ENCODE results near the gene SPCS1. TPM values are rescaled to one million over a fixed set of nuclear protein-coding genes. Genes with fewer than 3 reads are reported as not detected.

The SPCS1 gene
- polyA plus RNA-seq, 1 of the 3 experiments (the other 2 are of a cell fraction) = 191 TPM

- peaks cover 0 to 28% of the 10 kb centered on the region in 2 experiments for H3K36me3 ChIP-seq (replicated peaks in 1 of 2; ENCODE audit: control insufficient read depth in 1 of 2, insufficient read depth in 2 of 2, low read length in 1 of 2)
- H3K4me1 ChIP-seq (ENCODE audit: control insufficient read depth in 1 of 2, insufficient read depth in 2 of 2, low read depth in 1 of 2, low read length in 1 of 2) = no peaks in the 10 kb centered on the region
- no peaks in the 10 kb centered on the region for H3K27me3 ChIP-seq (ENCODE audit: insufficient read depth)
- H3K9me2 ChIP-seq = no peaks in the 10 kb centered on the region
- H3K9ac ChIP-seq = no peak overlapping the region
- H3K4me2 ChIP-seq = no peak overlapping the region
- H4K20me1 ChIP-seq (ENCODE audit: insufficient read depth) = no peaks in the 10 kb centered on the region
- ChIA-PET CTCF (interaction anchor here (0.6 kb wide), 1 partner anchor 787 kb away, joined by 3 read pairs; no protein-coding TSS in a partner anchor), POLR2A (no interaction called here)
- DNase-seq = no peak
- H3K79me2 ChIP-seq (ENCODE audit: insufficient read depth) = no peaks in the 10 kb centered on the region
- 91% methylated on average over 6 of the region's 6 CpGs for WGBS (ENCODE audit: low lambda C conversion rate)
- no peaks in the 10 kb centered on the region for H3F3A ChIP-seq (replicated peaks; ENCODE audit: insufficient read depth)
- no peak overlapping the region for H2AFZ ChIP-seq (ENCODE audit: low read depth)
- H3K27ac ChIP-seq (ENCODE audit: low read depth in 2 of 2, low read length in 1 of 2) = no peak overlapping the region
- peaks cover 4% of the 10 kb centered on the region; the same call in 1 of the 2 replicates for H3K9me3 ChIP-seq
- H3K4me3 ChIP-seq (ENCODE audit: low read depth in 2 of 2, low read length in 1 of 2) = no peak overlapping the region
- TF ChIP-seq NRF1 (IDR thresholded peaks at IDR 0.05; ENCODE audit: low read depth, low read length) (no peak), RAD21 (IDR thresholded peaks at IDR 0.05; ENCODE audit: low read length) (no peak), TEAD4 (IDR thresholded peaks at IDR 0.05; ENCODE audit: borderline replicate concordance, insufficient read depth) (no peak)
- TF ChIP-seq, protein P1, sequence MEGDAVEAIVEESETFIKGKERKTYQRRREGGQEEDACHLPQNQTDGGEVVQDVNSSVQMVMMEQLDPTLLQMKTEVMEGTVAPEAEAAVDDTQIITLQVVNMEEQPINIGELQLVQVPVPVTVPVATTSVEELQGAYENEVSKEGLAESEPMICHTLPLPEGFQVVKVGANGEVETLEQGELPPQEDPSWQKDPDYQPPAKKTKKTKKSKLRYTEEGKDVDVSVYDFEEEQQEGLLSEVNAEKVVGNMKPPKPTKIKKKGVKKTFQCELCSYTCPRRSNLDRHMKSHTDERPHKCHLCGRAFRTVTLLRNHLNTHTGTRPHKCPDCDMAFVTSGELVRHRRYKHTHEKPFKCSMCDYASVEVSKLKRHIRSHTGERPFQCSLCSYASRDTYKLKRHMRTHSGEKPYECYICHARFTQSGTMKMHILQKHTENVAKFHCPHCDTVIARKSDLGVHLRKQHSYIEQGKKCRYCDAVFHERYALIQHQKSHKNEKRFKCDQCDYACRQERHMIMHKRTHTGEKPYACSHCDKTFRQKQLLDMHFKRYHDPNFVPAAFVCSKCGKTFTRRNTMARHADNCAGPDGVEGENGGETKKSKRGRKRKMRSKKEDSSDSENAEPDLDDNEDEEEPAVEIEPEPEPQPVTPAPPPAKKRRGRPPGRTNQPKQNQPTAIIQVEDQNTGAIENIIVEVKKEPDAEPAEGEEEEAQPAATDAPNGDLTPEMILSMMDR (IDR thresholded peaks at IDR 0.05) = no peak
Observed at GRCh38 chr3:52721002-52721729, 15.3 kb downstream of the SPCS1 start.

- H3K4me1 ChIP-seq (ENCODE audit: control insufficient read depth in 1 of 2, insufficient read depth in 2 of 2, low read depth in 1 of 2, low read length in 1 of 2) = no peaks in the 10 kb centered on the region
- no peaks in the 10 kb centered on the region for H3F3A ChIP-seq (replicated peaks; ENCODE audit: insufficient read depth)
- H3K9me2 ChIP-seq = no peaks in the 10 kb centered on the region
- no peak for DNase-seq
- no peaks in the 10 kb centered on the region for H3K27me3 ChIP-seq (ENCODE audit: insufficient read depth)
- H3K9me3 ChIP-seq = peaks cover 4% of the 10 kb centered on the region; the same call in 1 of the 2 replicates
- POLR2A ChIA-PET = no interaction called here
- H3K27ac ChIP-seq (ENCODE audit: low read depth in 2 of 2, low read length in 1 of 2) = no peak overlapping the region
- no peaks in the 10 kb centered on the region for H3K79me2 ChIP-seq (ENCODE audit: insufficient read depth)
- no peak overlapping the region for H3K9ac ChIP-seq
- H3K4me3 ChIP-seq (ENCODE audit: low read depth in 2 of 2, low read length in 1 of 2) = no peak overlapping the region
- CTCF ChIA-PET = no interaction called here
- no peak overlapping the region for H2AFZ ChIP-seq (ENCODE audit: low read depth)
- WGBS (ENCODE audit: low lambda C conversion rate) = 100% methylated on average over 1 of the region's 1 CpG
- H3K4me2 ChIP-seq = no peak overlapping the region
- peaks cover 0 to 28% of the 10 kb centered on the region in 2 experiments for H3K36me3 ChIP-seq (replicated peaks in 1 of 2; ENCODE audit: control insufficient read depth in 1 of 2, insufficient read depth in 2 of 2, low read length in 1 of 2)
- H4K20me1 ChIP-seq (ENCODE audit: insufficient read depth) = no peaks in the 10 kb centered on the region
- TF ChIP-seq JUND (IDR thresholded peaks at IDR 0.05) (no peak), RCOR1 (IDR thresholded peaks at IDR 0.05; ENCODE audit: low read length) (no peak), SIN3A (IDR thresholded peaks at IDR 0.05; ENCODE audit: borderline replicate concordance, low read depth, low read length) (no peak), EP300 (IDR thresholded peaks at IDR 0.05; ENCODE audit: borderline replicate concordance in 1 of 2, low read depth in 1 of 2, low read length in 1 of 2) (no peak), GATA2 (CRISPR knock-in tag; IDR thresholded peaks at IDR 0.05) (no peak), FOXM1 (IDR thresholded peaks at IDR 0.05; ENCODE audit: low read depth) (no peak), ZBTB33 (IDR thresholded peaks at IDR 0.05; ENCODE audit: borderline replicate concordance, low read depth) (no peak), RXRA (IDR thresholded peaks at IDR 0.05; ENCODE audit: borderline replicate concordance, low read depth) (no peak), ELF1 (IDR thresholded peaks at IDR 0.05) (no peak), REST (IDR thresholded peaks at IDR 0.05; ENCODE audit: low read depth, low read length) (no peak), SMC3 (IDR thresholded peaks at IDR 0.05; ENCODE audit: low read depth, low read length) (no peak), YY1 (IDR thresholded peaks at IDR 0.05; ENCODE audit: low read depth) (no peak), FOSL2 (IDR thresholded peaks at IDR 0.05; ENCODE audit: borderline replicate concordance, low read depth) (no peak), TEAD4 (IDR thresholded peaks at IDR 0.05; ENCODE audit: borderline replicate concordance, insufficient read depth) (no peak), MEF2A (IDR thresholded peaks at IDR 0.05; ENCODE audit: borderline replicate concordance, low read depth) (no peak), NFIC (IDR thresholded peaks at IDR 0.05; ENCODE audit: borderline replicate concordance) (no peak)
- TF ChIP-seq, protein P2, sequence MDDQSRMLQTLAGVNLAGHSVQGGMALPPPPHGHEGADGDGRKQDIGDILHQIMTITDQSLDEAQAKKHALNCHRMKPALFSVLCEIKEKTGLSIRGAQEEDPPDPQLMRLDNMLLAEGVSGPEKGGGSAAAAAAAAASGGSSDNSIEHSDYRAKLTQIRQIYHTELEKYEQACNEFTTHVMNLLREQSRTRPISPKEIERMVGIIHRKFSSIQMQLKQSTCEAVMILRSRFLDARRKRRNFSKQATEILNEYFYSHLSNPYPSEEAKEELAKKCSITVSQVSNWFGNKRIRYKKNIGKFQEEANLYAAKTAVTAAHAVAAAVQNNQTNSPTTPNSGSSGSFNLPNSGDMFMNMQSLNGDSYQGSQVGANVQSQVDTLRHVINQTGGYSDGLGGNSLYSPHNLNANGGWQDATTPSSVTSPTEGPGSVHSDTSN (IDR thresholded peaks at IDR 0.05) = no peak
Observed at GRCh38 chr3:52721730-52722008, 15.8 kb downstream of the SPCS1 start.
